NCI-H345 treated with DMSO at 0.1 percent for 48 hours (cell line): ENCODE data around the gene APH1B.
A peak's percentile ranks its signal among the peaks of the same experiment; 100 is the strongest.
"Not testable (repeated sequence)": the region's sequence is repeated elsewhere in the genome, so short reads cannot be mapped to it uniquely, and the experiment has no call there.

Experiments used
- DNase-seq: peaks from one replicate; lab custom pipeline; 2025; ENCODE audit not compliant: unreplicated experiment; lab: John Stamatoyannopoulos, UW

Gene APH1B

DNA sequence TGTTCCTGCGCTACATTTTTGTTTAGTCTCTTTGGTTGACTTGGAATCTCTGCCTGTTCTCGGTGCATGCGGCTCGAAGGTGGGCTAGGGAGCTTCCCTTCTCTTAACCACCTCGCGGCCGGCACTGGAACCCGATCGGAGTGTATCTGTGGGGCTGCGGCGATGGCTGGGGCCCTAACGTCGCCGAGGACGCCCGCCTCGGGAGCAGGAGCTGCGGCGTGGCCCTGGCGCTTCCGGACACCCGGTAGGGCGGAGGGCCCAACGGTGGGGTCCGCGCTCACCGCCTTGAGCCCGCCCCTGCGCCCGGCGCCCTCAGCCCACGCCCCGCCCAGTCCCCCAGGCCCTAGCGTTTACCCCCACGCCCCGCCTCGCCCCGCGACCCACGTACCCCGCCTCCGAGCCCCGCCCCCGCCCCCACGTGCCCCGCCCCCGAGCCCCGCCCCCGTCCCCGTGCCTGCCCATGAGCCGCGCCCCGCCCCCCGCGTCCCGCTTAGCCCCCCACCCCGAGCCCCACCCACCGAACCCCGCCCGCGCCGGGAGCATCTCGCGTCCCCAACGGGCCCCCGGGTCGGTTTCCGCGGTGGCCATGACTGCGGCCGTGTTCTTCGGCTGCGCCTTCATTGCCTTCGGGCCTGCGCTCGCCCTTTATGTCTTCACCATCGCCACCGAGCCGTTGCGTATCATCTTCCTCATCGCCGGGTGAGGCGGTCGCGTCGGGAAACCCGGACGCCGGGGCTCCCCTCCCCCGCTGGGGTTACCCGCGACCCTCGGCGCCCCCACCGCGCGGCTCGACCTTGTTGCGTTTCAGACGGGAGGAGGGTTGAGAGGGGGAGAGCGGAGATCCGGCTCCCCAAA lies at the start of gene APH1B:
Gene APH1B, plus strand, starts transcription at position 568 of the 855 bp plus-strand sequence. Its CDS starts 19 bp downstream, at position 587.
- peak; percentile 32 for DNase-seq

DNA sequence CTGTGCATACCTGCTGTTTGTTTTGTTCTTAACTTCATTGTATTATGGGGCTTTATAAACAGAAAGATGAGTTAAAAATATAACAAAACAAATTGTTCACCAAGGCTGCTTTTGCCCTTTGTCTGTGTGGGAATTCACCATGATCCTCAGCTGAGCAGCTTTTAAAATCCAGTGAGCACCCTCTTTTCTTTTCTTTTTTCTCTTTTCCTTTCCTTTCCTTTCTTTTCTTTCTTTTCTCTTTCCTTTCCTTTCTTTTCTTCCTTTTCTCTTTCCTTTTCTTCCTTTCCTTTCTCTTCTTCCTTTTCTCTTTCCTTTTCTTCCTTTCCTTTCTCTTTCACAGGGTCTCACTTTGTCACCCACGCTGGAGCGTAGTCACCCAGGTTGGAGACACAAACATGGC lies 49.7 kb upstream of the APH1B start:
- no peak for DNase-seq

DNA sequence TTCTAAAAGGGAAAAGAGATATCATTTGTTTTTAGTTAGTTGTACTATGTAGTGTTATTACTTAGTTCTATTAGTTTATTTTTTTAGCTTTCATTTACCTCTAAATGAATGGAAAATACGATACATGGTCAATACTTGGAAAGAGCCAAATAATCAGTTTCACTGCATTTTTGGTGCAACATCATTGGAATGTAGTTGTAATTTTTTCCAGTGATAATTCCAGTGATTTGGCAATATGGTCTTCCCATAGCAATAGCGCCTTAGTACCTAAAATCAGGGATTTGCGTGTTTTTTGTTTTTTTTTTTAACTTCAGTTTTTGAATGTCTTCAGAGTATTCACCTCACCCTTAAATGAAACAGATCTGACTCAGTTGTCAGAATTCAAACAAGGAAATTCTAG lies 46.2 kb upstream of the APH1B start:
- DNase-seq: no peak

DNA sequence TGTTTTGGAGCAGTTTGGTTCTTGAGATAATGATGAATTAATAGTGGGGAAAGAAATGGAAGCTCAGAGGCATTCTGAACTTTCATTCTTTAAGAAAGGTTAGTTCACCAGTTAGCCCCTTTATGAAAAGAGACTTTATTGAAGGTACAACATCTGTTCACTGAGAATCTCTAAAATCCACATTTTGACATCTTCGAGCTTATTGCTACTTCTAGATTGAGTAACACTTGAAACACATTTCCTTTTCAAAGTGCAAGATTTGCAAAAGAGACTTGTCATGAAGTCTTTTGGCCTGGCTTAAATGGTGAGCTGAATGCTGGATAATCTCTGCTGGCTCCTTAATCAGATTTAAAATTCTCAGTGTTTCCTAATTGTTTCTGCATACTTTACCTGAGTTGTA lies 45.7 kb upstream of the APH1B start:
- DNase-seq: no peak

DNA sequence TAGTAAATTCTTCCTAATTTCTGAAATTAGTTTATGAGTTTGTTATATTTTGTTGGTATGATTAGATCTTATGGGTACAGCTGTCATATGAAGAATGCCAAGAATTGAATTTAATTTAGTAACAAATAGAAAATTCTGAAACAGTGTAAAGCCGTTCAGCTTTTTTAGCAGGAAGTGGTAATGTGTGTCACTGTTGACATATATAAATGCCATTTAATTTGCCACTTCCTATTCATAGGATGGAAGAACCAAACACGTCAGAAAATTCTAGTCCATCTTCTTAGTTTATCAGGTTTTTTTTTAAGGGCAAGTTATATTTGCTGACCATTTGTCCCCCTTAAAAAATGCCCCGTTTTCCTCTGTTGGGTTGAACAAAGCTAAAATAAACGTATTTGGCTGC lies 45.0 kb upstream of the APH1B start:
- no peak for DNase-seq

DNA sequence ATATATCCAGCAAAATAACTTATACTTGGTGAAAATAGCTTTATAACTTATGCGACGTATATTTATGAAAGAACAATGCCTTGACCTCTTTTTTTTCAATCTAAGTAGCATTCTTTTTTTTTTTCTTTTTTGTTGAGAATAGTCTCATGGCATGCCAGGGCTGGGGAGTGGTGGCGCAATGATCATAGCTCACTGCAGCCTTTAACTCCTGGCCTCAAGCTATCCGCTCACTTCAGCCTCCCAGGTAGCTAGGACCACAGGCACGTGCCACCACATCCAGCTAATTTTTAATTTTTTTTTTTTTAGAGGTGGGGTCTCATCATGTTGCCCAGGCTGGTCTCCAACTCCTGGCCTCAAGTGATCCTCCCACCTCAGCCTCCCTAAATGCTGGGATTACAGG lies 44.5 kb upstream of the APH1B start:
- DNase-seq: no peak

DNA sequence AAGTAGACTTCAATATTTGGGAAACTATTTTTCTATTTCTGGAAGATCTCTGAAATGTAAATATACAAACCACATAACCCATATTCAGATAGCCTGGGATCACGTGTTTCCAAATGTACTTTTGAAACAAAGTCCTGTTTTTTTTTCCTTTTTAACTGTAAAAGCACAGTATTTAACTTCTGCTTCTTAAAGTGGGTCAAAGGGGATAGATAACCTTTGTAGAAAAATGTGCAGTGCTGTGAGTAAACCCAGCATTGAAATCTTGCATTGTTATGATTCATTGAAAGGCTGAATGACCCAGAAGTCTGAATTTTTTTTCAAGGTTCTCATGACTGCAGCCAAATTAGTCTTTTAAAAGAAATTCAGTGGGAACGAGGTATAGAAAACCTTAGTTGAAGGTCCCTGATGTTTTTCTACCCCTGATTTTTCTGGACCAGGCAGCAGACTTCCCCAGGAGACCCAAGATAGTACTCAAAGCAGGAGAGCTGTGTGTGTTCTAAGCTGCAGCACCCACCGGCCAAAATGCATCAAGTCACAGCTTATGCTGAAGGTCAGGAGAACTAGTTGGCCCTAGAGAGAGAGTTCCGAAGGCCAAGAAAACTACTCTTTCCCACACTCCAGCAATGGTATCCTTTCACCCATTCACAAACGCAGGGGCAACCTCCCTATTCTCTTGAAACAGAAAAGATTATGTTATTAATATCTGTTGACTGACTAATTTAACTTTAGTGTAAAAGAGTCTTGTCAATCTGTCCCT lies 43.6 kb upstream of the APH1B start:
- no peak for DNase-seq

DNA sequence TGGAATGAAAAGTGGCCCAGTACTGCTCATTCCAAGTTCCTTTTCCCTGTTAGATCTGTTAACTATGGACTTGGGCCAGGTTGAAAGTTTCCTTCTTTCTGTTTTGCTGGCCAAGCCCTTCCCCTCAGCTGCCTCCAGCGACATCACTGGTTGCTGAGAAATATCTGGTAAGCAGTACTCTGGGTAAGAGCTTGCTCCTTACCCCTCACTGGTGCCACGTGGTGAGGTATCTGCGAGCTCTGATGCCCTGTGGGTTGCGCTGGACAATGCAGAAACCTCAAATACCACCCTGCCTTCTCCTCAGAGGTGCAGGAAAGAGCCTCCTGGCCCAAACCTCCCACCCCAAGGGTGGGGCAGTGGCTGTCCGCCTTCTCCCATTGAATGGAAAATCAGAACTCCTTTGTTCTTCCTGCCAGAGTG lies 42.9 kb upstream of the APH1B start:
- no peak for DNase-seq

DNA sequence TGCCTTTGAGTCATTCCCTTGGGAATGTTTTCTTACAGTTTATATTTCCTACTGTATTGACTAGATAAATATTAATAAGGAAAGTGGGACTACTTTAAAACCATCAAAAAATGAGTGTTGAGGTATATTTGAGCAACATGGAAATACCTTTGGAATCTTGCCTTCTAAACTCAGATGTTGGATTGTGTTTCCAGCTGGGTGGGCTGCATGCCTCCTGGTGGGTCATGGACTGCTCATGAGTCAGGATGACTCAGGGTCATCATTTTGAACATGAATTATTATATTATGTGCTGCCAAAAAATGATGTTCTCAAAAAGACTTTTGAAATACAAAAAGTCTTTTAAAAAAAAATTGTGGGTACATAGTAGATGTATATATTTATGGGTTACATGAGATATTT lies 41.1 kb upstream of the APH1B start:
- no peak for DNase-seq

DNA sequence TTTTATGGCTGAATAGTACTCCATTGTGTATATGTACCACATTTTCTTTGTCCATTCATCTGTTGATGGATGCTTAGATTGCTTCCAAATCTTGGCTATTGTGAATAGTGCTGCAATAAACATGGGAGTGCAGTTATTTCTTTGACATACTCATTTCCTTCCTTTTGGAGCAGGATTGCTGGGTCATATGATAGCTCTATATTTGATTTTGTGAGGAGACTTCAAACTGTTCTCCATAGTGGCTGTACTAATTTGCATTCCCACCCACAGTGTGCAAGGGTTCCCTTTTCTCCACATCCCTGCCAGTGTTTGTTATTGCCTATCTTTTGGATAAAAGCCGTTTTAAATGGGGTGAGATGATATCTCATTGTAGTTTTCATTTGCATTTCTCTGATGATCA lies 40.3 kb upstream of the APH1B start:
- DNase-seq: not testable (repeated sequence)

DNA sequence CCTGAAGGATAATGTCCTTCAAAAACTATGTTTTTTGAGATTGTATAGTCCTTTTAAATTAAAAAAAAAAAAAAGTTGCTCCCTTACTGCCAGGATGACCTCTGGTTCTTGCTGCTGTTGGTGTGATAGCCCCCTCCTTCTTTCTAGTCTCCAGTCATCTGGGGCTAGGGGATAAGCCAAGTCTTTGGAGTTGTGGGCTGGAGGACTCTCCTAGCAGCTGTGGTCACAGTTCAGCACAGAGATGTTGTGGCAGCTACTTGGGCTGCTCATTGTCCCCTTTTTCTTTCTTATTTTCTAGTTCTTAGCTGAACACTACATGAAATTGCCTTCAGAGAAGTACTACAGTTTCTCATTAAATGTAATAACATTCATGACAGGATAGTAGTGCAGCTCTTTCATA lies 39.2 kb upstream of the APH1B start:
- DNase-seq: no peak

DNA sequence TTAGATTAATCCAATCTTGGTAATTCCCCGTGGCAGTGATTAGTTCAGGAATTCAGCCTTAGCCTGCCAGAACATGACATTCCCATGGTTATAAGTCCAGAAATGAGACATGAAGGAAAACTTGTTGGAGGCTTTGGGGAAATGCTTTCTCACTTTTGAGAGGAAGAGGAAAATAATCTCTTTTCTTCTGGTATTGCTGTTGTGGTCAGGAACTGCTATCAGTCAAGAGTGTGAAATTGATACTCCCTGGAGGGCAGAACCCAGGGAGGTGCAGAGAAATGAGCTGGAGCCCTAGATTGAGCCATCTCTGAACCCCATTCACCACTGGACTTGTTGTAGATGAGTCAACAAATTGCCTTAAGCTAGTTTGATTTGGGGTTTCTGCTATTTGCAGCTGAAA lies 38.6 kb upstream of the APH1B start:
- no peak for DNase-seq

DNA sequence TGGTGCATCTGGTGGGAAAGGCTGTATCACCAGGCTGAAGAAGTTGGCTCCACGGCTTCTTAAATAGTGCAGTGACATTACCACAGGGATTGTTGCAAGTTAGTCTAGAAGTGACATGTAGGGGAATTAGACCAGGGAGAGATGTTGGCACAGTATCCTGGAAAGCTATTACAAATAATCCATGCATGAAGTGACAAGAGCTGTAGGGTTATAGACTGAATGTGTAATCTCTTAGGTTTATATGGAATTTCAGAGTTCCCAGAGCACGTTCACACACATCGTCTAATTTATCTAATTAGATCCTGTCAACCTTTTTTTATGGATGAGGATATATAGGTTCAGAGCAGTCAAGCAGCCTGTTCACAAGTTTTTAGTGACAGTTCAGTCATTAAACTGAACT lies 37.3 kb upstream of the APH1B start:
- DNase-seq: no peak

DNA sequence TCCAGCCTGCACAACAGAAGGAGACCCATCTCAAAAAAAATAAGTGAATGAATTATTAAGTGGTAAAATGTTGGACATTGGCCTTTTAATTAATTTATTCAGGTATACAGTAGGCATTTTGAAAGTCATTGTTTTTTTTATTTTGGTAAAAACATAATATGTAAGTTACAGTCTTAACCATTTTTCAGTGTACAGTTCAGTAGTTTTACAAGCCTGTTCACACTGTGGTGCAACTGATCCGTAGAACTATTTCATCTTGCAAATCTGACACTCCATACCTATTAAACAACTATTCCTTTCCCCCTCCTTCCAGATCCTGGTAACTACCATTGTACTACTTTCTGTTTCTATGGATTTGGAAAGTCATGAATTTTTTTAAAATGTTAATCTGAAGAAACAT lies 36.1 kb upstream of the APH1B start:
- DNase-seq: no peak

DNA sequence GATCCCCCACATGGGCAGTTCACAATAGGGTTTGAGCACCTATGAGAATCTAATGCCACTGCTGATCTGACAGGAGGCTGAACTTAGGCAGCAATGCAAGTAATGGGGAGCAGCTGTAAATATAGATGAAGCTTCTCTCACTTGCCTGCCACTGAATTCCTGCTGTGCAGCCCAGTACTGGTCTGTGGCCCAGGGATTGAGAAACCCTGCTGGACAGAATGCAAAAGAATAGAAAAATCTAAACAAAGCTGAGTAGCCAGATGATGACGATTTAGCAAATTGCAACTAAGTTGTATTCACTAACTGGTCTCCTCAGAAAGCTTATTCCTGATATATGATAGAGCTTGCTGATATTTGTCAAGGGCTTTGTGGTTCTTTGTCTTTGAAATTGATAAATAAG lies 34.3 kb upstream of the APH1B start:
- no peak for DNase-seq

DNA sequence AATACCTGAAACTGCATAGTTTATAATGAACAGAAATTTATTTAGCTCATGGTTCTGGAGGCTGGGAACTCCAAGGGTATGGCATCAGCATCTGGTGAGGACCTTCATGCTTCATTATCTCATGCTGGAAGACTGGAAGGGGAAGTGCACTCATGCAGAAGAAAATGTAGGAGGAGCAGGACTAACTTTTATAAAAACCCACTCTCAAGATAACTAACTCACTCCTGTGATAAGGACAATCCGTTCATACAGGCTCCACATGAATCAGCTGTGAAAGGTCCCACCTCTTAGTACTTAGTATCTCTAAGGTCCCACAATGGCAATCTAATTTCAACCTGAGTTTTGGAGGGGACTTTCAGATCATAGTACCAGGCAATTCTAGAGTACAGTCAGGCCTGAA lies 33.6 kb upstream of the APH1B start:
- no peak for DNase-seq

DNA sequence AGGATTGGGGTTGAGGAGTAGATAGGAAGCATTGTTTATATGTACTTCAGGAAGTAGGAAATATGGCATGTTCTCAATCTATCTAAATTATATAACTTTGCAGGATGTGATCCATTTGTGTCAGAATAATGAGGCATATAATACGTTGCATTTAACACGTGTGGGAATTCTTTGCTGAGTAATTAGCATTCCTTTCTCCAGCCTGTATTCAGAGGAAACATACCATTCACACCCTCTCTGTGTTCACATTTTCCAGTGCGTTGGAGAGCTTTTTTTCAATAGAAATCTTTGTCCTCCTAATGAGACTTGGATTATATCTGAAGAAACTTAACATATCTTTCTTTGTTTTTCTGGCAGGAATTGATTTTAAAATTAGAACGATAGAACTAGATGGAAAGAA lies 33.0 kb upstream of the APH1B start:
- no peak for DNase-seq

DNA sequence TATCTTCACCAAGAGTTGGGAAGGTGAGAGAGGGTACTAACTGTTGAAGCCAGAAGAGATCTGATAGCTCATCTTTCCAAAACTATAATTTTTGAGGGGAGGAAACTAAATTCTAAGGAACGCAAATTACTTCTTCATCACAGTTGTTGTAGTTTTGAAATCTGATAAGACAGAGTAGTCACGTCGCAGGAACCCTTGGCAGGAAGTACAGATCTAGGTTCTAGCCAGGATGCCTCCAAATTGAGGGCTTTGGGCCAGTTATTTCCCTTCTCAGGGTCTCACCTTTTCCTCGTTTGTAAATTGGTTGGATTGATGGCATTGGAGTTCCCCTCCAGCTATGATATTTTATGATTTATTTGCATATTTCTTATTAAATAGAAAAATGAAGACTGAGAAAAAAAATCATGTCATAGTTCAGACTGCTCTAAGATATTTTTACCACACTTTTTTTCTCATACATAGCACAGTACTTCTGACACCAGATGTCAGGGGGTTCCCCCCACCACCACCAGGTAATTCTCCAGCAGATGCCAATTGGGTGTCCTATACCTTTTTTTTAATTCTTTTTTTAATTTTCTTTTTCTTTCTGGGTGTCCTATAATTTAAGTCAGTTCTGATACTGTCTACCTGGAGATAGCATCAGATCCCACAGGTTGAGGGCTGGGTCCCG lies 32.3 kb upstream of the APH1B start:
- no peak for DNase-seq

DNA sequence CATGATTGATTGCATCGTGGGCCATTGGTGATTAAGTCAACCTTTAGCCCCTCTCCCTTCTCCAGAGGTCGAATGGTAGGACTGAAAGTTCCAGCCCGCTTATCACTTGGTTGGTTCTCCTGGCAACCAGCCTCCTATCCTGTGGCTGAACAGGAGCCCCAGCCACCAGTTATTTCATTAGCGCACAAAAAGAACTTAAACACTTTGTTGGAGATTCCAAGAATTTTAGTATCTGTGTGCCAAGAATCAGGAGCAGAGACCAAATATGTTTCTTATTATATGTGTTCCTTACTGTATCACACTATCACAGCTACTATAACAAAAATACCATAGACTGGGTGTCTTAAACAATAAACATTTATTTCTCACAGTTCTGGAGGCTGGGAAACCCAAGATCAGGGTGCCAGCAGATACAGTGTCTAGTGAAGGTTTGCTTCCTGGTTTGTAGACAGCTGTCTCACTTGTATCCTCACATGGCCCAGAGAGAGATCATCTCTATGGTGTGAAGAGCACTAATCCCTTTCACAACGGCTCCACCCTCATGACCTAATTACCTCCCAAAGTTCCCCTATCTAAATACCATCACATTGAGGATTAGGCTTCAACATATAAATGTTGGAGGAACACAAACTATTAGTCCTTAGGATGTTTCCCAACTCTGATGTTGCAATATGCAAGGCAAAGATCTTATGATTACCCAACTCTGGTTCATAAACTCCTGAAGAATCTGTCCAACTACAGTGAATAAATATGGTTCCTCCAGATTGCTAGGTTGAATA lies 30.5 kb upstream of the APH1B start:
- DNase-seq: no peak

DNA sequence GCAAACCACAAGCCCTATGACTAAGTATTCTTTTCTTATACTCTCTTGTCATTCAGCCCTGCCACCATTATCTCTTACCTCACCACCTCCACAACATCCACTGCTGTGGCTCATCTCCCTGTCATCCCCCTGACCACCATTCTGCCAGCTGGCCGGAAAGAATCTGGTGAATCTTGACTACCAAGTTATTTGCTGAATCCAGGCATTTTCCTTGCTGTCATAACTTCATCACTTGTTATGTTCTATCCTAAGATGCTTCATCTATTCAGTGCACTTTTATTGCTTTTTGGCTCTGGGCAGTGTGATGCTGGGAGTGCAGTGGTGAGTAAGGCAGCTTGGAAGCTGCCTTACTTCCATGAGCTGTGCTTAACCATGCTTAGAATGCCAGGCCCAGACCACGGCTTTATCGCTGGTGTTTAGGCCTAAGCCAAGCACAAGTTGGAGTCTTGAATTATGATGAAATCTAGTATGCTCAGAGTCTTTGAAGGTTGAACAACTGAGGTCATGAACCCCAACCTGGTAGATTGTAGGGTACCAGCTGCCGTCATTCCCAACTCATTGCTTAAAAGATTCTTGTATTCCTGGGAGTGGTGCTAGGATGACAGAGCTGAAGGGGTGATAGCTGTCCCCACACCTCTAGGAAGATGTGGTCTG lies 27.0 kb upstream of the APH1B start:
- no peak for DNase-seq

DNA sequence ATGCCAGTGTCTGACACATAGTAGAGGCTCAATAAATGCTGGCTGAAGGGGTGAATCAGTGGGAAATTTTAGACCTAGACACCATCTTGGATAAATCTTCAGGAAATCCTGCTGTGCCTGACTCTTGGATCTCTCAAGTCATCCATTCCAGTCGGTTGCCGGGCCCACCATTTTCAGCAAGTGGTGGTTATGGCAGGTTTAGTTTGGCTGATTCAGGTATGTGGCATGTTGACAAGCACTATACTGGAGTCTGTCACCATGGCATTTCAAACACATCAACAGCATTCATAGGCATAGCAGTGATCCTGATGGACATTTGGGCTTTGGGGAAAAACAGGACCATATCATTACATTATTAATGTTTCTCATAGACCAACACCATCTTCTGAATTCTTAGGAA lies 25.7 kb upstream of the APH1B start:
- DNase-seq: no peak
